GM21717 (cell line): Measurements from ENCODE around the gene DTNBP1.
A peak's percentile ranks its signal among the peaks of the same experiment; 100 is the strongest.
"Not testable (repeated sequence)": the region's sequence is repeated elsewhere in the genome, so short reads cannot be mapped to it uniquely, and the experiment has no call there.

ENCODE experiments used
- ATAC-seq: cut with Tn5 transposase; IDR thresholded peaks from one replicate; pipeline ENCODE4 v1.9.1; 2021; ENCODE audit warnings: mild to moderate bottlenecking, moderate library complexity; ENCODE audit not compliant: unreplicated experiment

The DTNBP1 gene

DNA sequence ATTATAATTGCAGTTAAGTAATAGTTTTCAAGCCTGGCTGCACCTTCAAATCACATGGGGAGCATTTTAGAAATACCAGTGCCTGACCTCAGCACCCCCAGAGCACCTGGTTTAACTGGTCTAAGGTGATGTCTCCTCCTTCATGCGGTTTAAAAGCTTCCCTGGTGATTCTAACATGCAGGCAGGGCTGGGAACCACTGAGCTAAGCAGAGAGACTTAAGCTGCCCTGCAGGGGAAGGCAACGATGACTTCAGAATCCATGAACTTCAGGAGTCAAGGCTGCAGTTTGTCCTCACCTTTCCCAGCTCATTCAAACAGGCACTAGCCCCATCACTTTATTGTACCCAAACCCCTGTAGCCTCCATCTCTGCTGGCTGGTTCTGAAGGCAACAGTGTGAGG, 6.1 kb upstream of the DTNBP1 start:
- ATAC-seq, result no peak

DNA sequence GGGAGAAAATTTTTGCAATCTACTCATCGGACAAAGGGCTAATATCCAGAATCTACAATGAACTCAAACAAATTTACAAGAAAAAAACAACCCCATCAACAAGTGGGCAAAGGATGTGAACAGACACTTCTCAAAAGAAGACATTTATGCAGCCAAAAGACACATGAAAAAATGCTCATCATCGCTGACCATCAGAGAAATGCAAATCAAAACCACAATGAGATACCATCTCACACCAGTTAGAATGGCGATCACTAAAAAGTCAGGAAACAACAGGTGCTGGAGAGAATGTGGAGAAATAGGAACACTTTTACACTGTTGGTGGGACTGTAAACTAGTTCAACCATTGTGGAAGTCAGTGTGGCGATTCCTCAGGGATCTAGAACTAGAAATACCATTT, 4.1 kb upstream of the DTNBP1 start:
- ATAC-seq, result not testable (repeated sequence)

DNA sequence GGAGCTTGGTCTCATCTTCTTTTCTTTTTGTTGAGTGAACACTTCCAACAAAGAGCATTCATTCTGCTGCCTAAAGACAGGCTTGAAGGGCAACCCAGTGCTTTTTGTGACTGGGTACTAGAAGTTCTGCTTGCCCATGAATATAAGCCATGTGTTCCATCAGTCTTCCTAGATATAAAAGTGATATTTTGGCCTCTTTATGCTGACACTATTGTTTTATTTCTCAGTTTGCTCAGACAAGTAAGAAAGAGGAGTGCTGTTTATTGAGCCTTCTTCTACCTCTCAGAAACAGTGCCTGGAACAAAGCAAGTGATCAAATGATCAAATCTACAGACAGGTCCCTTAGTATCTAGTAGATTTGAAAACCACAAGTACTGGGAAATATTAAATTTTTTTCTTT, 2.4 kb upstream of the DTNBP1 start:
- no peak for ATAC-seq

DNA sequence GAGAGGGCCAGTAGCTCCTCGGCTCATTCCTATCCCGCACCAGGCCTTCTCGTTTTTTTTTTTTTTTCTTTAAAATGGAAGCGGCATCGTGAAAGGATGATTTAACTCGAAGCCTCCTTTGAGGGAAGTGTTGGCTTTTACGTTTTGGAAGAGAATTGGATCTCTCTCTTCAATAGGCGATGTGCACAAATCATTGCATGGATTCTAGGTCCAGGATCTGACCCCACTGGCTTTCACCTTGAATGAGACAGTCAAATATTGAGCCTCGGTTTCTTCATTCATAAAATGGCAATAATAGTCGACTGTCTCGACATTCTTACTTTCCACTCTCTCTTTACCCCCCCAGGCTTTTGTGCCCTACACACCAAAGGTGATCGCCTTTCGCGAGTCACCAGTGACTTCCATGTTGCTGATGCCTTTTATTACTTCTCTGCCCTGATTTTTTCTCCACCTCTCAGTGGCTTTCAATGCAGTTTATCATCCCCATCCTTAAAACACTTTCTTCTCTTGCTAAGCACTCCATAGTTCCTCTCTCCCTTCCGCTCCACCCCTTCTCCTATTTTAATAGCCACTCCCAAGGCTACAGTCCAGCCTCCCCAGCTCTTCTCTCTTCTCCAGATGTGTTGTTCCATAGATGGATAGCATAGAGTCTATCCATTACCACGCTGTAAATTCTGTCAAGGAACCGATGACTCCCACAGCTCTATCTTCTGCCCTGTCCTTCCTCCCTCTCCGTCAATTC, 473 bp upstream of the DTNBP1 start:
- no peak for ATAC-seq

DNA sequence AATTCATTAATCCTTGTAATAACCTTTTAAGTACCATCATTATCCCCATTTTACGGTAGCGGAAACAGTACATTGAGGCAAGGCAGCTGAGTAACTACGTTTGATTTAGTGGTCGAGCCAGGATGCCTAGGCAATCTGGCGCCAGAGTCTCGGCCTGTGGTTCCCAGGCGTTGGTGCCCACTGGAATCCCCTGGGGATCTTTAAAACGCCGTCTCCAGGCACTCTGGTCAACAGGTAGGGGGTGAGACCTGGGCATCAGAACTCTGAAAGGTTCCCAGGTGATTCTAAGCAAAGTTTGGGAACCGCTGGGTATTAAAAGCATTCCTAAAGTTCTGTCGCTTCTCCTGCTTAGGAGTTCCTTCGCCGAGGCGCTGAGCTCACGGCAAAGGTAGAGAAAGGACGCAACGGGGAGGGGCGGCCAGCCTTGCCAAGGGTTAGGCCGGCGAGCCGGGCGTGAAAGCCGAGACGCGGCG, 939 bp downstream of the DTNBP1 start:
- ATAC-seq, result no peak

DNA sequence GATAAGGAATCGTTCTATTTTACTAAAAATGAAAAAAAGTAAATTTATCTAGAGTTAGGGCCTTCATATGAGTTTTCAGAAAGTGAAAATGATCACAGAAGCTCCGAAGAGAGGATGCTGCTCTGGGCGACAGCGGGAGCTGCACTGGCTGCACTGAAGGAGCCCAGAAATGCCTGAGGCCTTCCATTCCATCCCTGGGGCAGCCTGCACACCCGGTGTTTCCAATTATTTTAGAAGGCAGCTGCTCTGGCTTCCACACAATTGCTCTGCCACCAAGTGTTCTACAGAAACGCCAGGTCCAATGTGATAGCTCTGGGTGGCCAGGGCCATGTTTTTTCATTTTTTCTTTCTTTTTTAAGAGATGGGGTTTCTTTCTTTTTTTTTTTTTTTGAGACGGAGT, 3.6 kb downstream of the DTNBP1 start:
- ATAC-seq, result no peak

DNA sequence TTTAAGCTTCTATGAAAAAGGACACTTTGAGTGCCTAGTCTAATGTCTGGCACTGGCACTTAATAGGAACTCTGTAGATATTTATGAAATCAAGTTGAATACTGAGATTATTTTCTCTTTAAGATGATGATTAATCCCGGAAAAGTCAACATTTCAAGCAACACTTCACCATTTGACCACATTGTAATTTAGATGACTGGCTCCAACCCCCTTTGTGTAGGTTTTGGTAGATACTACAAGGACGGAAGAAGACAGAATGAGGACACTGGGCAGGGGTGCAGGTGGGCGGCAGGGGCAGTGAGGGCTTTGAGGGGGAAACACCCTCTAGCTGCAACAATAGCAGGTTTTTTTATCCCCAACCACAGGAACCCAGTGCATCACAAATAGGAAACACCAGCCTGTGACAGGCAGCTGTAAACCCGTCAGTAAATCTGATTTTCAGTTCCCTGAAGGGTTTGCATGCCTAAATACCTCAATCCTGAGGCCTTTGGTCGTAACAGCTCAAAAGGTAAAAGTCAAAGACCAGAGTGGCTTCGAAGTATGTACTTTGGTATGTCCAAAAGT, 4.6 kb downstream of the DTNBP1 start:
- peak; percentile 24 for ATAC-seq

DNA sequence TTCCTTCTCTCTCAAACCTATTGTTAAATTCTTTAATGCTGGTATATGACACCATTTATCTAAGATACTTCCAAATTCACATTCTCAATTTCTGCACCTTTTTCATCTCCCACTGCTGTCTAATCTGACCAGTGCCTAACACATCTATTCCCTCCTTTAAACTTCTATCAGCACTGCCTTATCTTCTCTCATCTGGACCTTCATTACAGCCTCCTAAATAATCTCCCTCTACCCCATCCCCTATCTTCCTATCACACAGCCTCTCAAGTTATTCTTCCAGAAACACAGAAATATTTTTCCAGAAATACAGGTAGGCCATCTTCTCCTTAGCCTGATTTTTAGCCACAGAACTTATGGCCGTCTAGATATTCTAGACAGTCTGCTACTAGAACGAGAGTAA, 5.5 kb downstream of the DTNBP1 start:
- no peak for ATAC-seq

DNA sequence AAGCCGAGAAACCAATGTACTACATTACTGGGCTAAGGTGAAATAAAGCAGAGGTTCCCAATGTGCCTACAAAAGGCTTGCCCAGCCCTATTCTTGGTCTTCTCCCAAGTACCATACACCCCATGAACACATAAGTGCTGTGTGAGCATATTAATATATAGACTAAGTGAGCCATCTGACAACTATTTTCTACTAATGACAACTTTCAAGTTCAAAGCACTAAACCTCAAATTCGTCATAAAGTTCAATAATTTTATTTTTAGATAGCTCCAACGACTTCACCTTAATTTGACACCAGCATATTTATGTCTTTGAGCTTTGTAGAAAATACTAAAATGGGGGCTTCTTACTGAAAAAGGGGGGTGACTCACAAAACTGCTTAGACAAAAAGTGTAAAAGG, 6.7 kb downstream of the DTNBP1 start:
- ATAC-seq, result no peak

DNA sequence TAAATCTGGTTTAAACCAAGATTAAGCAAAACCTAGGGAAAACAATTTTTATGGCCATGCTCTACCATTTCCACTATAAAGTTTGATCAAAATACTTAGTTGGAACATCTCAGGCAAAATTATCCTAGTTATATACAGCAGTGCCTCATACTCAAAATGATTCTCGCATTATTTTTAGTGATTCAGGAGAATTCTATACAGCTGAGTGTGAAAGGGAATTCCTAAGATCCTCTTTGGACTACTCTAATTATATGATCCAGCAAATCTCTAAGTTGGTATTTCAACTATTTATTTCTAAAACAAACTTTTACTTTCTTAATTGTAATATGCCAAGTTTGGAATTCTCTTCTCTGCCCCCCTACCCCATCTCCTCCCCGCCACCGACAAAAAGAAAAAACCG, 8.6 kb downstream of the DTNBP1 start:
- no peak for ATAC-seq

DNA sequence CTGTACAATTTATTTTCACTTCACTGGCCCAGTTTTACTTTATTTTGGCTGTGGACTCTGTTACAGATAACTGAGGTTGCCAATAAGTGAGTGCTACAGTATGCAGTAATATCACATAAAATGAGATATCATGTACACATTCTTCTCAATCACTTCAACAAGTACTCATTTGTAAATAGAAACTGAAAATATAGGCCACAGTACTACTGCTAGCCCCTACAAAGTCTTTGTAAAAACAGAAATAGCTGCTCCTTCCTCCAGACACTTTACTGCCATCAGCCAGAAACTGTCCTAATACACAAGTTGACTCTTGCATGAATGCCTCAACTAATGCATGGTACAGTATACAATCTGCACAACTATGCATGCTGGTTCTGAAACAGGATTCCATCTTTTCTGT, 9.2 kb downstream of the DTNBP1 start:
- ATAC-seq, result peak; percentile 60

DNA sequence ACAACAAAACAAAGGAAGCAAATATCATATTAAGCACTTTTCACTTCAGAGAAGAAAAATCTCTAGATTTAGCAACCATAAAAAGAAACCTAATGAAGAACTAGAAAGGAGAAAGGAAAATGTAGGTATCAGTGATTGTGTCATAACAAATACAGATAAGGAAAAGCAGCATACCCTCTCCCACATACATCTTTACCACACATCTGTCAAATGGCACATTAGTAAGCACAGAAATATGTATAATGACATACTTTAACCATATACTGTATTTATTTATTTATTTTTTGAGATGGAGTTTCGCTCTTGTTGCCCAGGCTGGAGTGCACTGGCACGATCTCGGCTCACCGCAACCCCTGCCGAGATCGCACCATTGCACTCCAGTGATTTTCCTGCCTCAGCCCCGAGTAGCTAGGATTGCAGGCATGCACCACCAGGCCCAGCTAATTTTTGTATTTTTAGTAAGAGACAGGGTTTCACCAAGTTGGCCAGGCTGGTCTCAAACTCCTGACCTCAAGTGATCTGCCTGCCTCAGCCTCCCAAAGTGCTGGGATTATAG, 12.7 kb downstream of the DTNBP1 start:
- ATAC-seq, result not testable (repeated sequence)

DNA sequence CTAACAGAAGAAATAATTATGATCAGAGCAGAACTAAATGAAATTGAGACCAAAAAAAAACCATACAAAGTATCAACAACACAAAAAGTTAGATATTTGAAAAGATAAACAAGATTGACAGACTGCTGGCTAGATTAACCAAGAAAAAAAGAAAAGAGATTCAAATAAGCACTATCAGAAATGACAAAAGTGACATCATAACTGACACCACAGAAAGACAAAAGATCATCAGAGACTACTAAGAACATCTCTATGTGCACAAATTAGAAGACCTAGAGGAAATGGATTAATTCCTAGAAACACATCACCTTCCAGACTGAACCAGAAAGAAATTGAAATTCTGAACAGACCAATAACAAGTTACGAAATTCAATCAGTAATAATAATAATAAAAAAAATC, 17.9 kb downstream of the DTNBP1 start:
- no peak for ATAC-seq

DNA sequence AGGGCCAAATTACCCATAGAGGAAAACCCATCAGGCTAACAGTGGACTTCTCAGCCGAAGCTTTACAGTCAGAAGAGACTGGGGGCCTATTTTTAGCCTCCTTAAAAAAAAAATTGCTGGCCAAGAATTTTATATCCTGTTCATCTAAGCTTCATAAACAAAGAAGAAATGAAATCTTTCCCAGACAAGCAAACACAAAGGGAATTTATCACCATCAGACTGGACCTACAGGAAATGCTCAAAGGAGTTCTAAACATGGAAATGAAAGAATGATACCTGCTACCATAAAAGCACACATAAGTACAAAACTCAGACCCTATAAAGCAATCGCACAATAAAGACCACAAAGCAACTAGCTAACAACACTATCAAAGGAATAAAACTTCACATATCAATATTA, 19.3 kb downstream of the DTNBP1 start:
- no peak for ATAC-seq

DNA sequence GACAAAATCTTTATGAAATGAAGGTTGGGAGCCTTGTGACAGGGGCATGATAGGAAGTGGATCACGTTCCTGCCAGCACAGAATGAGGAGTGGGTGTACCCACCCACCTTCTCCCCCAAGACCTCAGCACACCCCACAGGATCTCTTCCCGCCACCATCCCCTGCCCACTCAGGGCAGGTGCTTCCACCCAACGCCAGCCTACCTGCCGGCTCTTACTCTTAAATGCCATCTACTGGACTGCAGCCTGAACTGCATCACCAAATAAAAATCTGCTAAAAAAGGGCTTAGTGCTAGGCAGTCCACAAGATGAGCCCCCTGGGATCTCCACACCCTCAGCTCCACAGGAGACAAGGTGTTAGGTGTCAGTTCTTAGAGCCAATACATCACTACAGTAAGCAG, 20.6 kb downstream of the DTNBP1 start:
- no peak for ATAC-seq

DNA sequence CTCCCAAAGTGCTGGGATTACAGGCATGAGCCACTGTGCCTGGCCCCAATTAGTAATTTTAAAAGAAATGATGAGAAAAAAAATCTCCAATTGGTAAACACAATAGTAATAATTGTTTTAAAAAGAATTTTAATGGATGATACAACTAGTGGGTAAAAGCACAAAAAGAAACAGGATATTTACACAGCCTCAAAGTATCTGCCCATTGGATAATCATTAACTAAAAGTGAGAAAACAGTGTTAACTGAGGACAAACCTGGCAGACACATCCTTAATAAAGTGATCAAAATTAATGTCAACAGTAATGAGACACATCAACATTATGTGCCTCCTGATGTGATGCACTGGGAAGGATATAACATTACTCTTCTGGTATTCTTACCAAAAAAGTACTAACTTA, 24.5 kb downstream of the DTNBP1 start:
- ATAC-seq, result no peak

DNA sequence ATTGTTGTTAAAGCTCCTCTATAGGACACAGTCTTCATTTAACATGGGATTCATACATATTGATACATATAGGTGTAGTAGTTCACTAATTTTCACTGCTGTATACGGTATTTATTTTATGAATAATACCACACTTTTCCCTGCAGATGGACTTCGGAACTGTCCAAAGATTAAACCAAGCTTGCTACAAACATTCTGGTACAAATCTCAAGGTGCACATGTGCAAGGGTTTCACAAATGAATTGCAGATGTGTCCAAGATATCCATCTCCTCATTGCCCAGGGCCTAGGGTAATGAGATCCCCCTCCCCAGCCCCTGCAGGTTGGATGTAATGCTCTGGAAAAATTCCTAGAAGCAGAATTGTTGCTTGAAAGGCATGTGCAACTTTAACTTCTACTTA, 31.4 kb downstream of the DTNBP1 start:
- no peak for ATAC-seq

DNA sequence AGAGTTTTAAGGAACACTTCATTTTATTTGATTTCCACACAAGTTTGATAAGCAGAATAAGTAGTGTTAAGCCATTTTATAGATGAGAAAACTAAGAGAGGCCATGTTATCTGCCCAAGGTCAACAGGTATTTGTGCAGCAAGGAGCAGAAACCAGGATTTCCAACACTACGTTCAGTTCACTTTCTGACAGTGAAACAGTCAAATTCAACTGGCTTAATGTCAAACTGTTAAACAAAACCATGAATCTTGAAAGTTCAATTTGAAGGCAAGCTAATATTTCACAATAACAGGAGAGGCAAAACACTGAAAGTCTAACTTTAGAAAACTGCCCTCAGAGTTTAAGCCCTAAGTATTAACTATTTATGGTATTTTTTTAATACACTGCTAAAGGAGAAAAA, 32.6 kb downstream of the DTNBP1 start:
- ATAC-seq, result no peak

DNA sequence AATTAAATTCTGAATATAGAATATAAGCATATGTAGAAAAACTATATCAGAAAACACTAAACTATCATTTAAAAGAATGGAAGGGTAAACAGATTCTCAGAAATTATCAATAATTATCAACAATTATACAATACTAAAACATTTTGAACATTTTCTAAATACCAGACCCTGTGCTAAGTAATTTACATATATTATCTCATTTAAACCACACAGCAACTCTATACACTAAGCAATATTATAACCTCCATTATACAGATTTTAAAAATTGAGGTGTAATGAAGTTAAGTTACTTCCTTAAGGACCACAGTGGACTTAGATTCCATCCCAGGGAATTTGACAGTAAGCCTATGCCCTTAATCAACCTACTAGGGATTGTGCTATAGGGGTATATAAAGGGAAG, 33.3 kb downstream of the DTNBP1 start:
- ATAC-seq, result no peak

DNA sequence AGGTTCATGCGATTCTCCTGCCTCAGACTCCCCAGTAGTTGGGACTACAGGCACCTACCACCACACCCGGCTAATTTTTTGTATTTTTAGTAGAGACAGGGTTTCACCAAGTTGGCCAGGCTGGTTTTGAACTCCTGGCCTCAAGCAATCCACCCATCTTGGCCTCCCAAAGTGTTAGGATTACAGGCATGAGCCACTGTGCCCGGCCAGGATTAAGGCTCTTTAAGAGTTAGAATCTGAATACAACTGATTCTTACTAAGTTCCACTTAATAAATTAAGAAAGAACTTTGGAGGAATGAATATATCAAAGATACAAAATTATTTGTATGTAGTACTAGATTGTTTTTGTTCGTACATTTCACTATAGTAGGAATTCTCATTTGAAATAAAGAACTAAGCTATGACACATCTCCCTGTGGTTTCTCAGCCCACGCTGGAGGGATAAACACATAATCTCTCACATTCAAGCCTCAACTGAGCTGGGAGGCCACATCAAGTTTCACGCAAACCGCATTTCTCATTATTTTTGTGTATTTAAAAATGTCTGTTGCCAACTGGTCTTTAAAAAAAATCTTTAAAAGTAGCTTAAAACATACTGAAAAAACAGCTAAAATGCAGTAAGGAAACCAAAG, 34.2 kb downstream of the DTNBP1 start:
- no peak for ATAC-seq

DNA sequence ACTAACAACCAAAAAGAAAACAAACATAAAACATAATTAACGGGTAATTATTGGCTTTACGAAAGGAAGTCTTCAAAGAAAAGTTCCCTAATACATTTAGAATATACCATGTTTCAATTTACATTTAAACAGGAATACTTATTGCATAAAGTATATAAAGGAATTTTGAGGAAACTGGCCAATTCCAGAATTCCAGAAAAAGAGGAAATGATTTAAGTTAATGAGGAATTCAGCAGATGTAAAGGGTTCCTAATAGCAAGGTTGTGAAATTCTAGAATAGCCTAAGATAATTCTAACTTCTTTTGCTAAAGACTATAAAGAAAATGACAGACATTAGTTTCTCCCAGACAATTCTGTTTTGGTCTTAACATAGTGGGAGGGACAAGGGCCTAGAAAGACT, 35.0 kb downstream of the DTNBP1 start:
- ATAC-seq, result no peak
